Heart right ventricle (tissue), 16 donors: Measurements from ENCODE around the gene DYRK1A. TPM values are rescaled to one million over a fixed set of nuclear protein-coding genes. Genes with fewer than 3 reads are reported as not detected.
"Not testable (repeated sequence)": the region's sequence is repeated elsewhere in the genome, so short reads cannot be mapped to it uniquely, and the experiment has no call there.

Experiments used
- ATAC-seq, 8 donors: fragments of 200-7000 bp; cut with Tn5 transposase; one replicate each; pipeline ENCODE4 v1.9.1; 2020; ENCODE audit warnings: mild to moderate bottlenecking in 8 of 8, moderate library complexity in 8 of 8, moderate number of reproducible peaks in 1 of 8
- DNase-seq, 2 donors: peaks; one replicate each; pipeline ENCODE4 v3.0.0-alpha.2; 2020
- H3K27ac ChIP-seq, 10 donors: fragments of 200-600 bp; sonication (generic) in 2 of 10; one replicate each; pipeline versions ENCODE4 v1.5.0 to v1.8.0; 2020 to 2022; ENCODE audit warnings: mild to moderate bottlenecking in 3 of 10
- H3K27me3 ChIP-seq, 7 donors: fragments of 200-600 bp; one replicate each; pipeline ENCODE4 v1.8.0; 2021 to 2022; ENCODE audit warnings: mild to moderate bottlenecking in 2 of 7
- H3K36me3 ChIP-seq, 9 donors: fragments of 200-600 bp; sonication (generic) in 1 of 9; one replicate each; pipeline versions ENCODE4 v1.5.0 to v1.8.0; 2020 to 2022; ENCODE audit warnings: mild to moderate bottlenecking in 2 of 9
- H3K4me1 ChIP-seq, 9 donors: fragments of 200-600 bp; sonication (generic) in 1 of 9; one replicate each; pipeline versions ENCODE4 v1.5.0 to v1.8.0; 2020 to 2022; ENCODE audit warnings: mild to moderate bottlenecking in 4 of 9
- H3K4me3 ChIP-seq, 10 donors: fragments of 200-600 bp; sonication (generic) in 2 of 10; one replicate each; pipeline versions ENCODE4 v1.5.0 to v1.8.0; 2020 to 2022; ENCODE audit warnings: mild to moderate bottlenecking in 7 of 10, moderate library complexity in 2 of 10
- H3K9me3 ChIP-seq, 11 donors: fragments of 200-600 bp in 10 of 11; sonication (generic) in 2 of 11; one replicate each; pipeline versions ENCODE4 v1.5.0 to v1.8.0; 2013 to 2022; ENCODE audit warnings: mild to moderate bottlenecking in 2 of 11, control low read depth in 1 of 11, moderate library complexity in 1 of 11
- WGBS, 2 donors: extraction: QIAGEN DNeasy Blood & Tissue Kit; methylation state at CpG; one replicate each; pipeline ENCODE4 v1.1.7; 2013; ENCODE audit warnings: inconsistent platforms in 1 of 2; 5-methylcytosine and 5-hydroxymethylcytosine counted together
- intact Hi-C, 10 donors: fragments of 100-400 bp; cut with DNase I; formaldehyde crosslinking; loops; one replicate each; pipeline versions ENCODE4 v1.11.1 to v1.14.2; 2022
- polyA plus RNA-seq, 2 donors: library from polyadenylated mRNA; stranded (reverse); fragments of 200-250 nt; gene quantifications; one replicate each; pipeline ENCODE4 v1.2.3, GENCODE V29; 2013
- total RNA-seq, 10 donors: library from RNA; stranded (reverse); fragmentation: NEBNext Ultra II Directional in 3 of 10; extraction: Animal tissue kit (Norgen Biotek cat#: 25700) in 3 of 10; gene quantifications; one replicate each; pipeline versions ENCODE4 v1.2.1 to v1.2.4, GENCODE V29; 2021 to 2023
- TF ChIP-seq, protein P1 (sequence below), 9 donors: fragments of 200-600 bp; sonication (generic) in 2 of 9; IDR thresholded peaks; one replicate each; pipeline versions ENCODE4 v1.5.0 to v1.8.0; 2021 to 2022; ENCODE audit warnings: antibody characterized with exemption in 9 of 9, mild to moderate bottlenecking in 5 of 9, moderate library complexity in 1 of 9
- donor health status: Arrhythmogenic right ventricular cardiomyopathy.
- donor health status: ischemic (EF 13 %, LVEDD 7.1; RV severe dilation, severe dysfunction).
- donor health status: healthy with polysubstance abuse.
- donor health status: DM: no; HTN: yes; CAD: no.
- donor health status: DM: no; HTN: no; CAD: no.
- donor health status: ischemic (EF 25% LVEDD 6.9; RV normal size, moderate dysfunction).
- donor health status: ischemic (EF 25% LVEDD 5.7; RV mildly dilated, moderate dysfunction).
- donor health status: healthy.
- donor health status: DM: yes; HTN: yes; CAD: no.
- donor health status: Ischemic cardiomyopathy.
- donor health status: ischemic (EF 35%, LVEDD 5.7; RV mildly dilated, moderate dysfunction).
- donor health status: nonischemic (EF 11% LVEDD 7.7; RV severe dilation, severe dysfunction).
- donor health status: DM: yes; HTN: yes; CAD: no.
- donor health status: PGD.
- donor health status: ischemic (EF 29% LVEDD 5.4; RV normal size, mild dysfunction).
- donor health status: nonischemic (EF 23%, LVEDD 6.1; RV moderate dilation, normal function).

DYRK1A gene
- total and polyA plus RNA-seq, 12 donors, result 24.7 to 94.2 (median 73.2) TPM

DNA sequence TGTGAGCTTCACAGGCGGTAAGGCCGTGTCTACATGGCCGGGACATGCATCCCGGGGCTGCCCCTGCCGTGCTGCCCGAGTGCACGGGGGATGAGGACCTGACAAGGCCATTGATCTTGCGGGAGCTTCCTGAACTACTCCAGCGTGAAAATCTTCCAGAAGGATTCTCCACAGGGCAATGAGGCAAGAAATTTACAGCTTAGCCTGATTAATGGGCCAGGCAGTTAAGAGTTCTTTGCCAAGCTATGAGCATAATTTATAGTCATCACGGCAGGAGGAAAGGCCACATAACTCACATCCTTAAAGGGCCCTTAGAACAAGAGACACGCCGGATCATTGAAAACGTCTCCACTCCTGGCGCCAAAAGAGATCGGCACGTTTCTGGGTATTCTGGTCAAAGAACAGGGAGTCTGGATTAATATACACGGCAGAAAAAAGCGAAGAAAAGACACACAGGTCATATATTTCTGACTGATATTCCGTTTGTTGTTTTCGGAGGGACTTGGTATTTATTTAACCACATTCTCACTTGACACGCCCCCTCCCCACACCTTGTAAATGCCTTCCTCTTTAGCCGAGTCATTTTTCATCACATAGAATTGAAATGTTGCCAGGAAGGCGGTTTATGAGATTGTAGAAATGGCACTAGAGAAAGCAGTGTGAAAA, 180.5 kb downstream of the DYRK1A start:
- TF ChIP-seq, protein P1, sequence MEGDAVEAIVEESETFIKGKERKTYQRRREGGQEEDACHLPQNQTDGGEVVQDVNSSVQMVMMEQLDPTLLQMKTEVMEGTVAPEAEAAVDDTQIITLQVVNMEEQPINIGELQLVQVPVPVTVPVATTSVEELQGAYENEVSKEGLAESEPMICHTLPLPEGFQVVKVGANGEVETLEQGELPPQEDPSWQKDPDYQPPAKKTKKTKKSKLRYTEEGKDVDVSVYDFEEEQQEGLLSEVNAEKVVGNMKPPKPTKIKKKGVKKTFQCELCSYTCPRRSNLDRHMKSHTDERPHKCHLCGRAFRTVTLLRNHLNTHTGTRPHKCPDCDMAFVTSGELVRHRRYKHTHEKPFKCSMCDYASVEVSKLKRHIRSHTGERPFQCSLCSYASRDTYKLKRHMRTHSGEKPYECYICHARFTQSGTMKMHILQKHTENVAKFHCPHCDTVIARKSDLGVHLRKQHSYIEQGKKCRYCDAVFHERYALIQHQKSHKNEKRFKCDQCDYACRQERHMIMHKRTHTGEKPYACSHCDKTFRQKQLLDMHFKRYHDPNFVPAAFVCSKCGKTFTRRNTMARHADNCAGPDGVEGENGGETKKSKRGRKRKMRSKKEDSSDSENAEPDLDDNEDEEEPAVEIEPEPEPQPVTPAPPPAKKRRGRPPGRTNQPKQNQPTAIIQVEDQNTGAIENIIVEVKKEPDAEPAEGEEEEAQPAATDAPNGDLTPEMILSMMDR (IDR thresholded peaks at IDR 0.05), result no peak
- Histone ChIP-seq H3K27me3 (peaks cover 0 to 10% (median 0%) of the 10 kb centered on the region in 7 donors), H3K36me3 (no peaks in the 10 kb centered on the region), H3K4me1 (peaks cover 4 to 15% (median 12%) of the 10 kb centered on the region in 9 donors), H3K4me3 (no peak overlapping the region), H3K27ac (no peak overlapping the region), H3K9me3 (peaks cover 0 to 13% (median 6%) of the 10 kb centered on the region in 11 donors)
- ATAC-seq (no peak), DNase-seq (no peak)
- intact Hi-C loops, result no loop called here
- 77 to 81% methylated on average over 23 of the region's 23 CpGs for WGBS, 2 donors

DNA sequence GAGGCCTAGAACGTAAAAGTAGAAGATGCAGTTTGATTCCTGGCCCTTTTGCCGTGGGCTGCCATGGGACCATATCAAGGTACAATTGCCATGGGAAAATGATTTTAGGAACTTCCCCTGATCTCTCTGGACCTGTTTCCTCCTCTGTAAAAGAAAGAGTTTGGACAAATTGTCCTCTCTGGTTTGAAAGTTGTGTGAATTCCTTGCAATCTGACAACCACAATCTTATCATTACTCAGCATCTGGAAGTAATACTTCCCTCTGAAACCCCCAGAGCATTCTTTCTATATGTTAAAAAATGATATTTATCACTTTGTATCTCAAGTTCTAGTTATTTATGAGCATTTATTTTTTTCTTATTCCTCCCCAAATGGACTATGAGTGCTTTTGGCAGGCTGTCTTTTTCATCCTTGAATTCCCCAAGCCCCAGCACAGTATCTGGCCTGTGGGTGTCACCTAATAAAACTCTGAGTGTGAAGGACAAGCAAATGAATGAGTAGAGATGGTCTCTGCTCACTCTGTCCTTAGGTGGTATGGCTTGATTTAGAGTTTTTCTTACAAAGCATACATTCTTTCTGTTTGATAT, 181.1 kb downstream of the DYRK1A start:
- H3K27ac ChIP-seq, result no peak overlapping the region
- peaks cover 0 to 7% (median 0%) of the 10 kb centered on the region in 11 donors for H3K9me3 ChIP-seq
- peaks cover 0 to 10% (median 0%) of the 10 kb centered on the region in 7 donors for H3K27me3 ChIP-seq
- ATAC-seq (no peak), DNase-seq (no peak)
- no peak overlapping the region for H3K4me3 ChIP-seq
- H3K36me3 ChIP-seq, result no peaks in the 10 kb centered on the region
- H3K4me1 ChIP-seq, result peaks cover 4 to 21% (median 18%) of the 10 kb centered on the region in 9 donors
- intact Hi-C loops, result no loop called here
- WGBS, 2 donors, result 66 to 77% methylated on average over 2 of the region's 2 CpGs
- TF ChIP-seq, protein P1 (IDR thresholded peaks at IDR 0.05), result no peak

DNA sequence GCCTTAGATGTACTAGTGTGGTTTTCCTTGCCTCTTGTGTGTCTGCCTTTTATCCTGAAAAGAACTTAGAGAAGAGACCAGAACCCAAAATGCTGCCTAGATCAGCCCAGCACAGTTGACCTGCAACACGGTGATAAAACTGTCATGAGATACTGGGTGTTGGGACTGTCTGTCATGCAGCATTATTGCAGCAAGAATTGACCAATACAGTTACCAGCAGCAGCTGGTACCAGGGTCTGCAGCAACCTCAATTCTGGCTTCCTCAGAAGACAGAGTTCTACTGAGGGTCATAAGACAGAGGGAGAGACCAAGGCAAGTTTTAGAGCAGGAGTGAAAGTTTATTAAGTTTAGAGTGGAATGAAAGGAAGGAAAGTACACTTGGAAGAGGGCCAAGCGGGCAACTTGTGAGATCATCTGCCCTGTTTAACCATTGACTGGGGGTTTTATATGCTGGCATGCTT, 182.0 kb downstream of the DYRK1A start:
- ATAC-seq, result no peak
- TF ChIP-seq, protein P1 (IDR thresholded peaks at IDR 0.05), result no peak
- no peak overlapping the region for H3K4me3 ChIP-seq
- H3K36me3 ChIP-seq, result no peaks in the 10 kb centered on the region
- DNase-seq, result no peak
- H3K27ac ChIP-seq, result no peak overlapping the region
- peaks cover 4 to 28% (median 24%) of the 10 kb centered on the region in 9 donors for H3K4me1 ChIP-seq
- intact Hi-C loops, result no loop called here
- peaks cover 0 to 10% (median 0%) of the 10 kb centered on the region in 7 donors for H3K27me3 ChIP-seq
- H3K9me3 ChIP-seq, result no peaks in the 10 kb centered on the region
- WGBS, 2 donors, result 59 to 64% methylated on average over 2 of the region's 2 CpGs

DNA sequence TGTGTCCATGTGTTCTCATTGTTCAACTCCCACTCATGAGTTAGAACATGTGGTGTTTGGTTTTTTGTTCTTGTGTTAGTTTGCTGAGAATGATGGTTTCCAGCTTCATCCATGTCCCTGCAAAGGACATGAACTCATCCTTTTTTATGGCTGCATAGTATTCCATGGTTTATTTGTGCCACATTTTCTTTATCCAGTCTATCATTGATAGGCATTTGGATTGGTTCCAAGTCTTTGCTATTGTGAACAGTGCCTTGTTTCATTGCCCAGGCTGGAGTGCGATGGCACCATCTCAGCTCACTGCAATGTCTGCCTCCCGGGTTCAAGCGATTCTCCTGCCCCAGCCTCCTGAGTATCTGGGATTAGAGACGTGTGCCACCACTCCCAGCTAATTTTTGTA, 183.2 kb downstream of the DYRK1A start:
- intact Hi-C loops, result loop anchor here in 3 of 10 donors (2.0 to 10.0 kb wide), 3 partner anchors 17 to 185 kb away; partner anchors contain the start of gene DYRK1A (in 1 of the 3)
- not testable (repeated sequence) for H3K27ac ChIP-seq, H3K4me3 ChIP-seq, H3K36me3 ChIP-seq, DNase-seq, ATAC-seq, H3K9me3 ChIP-seq
- WGBS, 2 donors, result 96 to 97% methylated on average over 4 of the region's 4 CpGs
- Histone ChIP-seq H3K4me1 (peaks cover 4 to 32% (median 24%) of the 10 kb centered on the region in 9 donors), H3K27me3 (peaks cover 0 to 10% (median 0%) of the 10 kb centered on the region in 7 donors)
